GM10266 (cell line): Measurements from ENCODE around the gene DNAAF1.

Experiments used
- DNase-seq: peaks from one replicate; pipeline ENCODE4 v3.0.0; 2012; ENCODE audit errors: extremely low spot score
- CTCF ChIP-seq: IDR thresholded peaks from 2 replicates; pipeline ENCODE4 v1.5.1; 2012; ENCODE audit warnings: mild to moderate bottlenecking, low read depth; ENCODE audit not compliant: control insufficient read depth, insufficient read depth; ENCODE audit errors: missing control alignments

The DNAAF1 gene

DNA sequence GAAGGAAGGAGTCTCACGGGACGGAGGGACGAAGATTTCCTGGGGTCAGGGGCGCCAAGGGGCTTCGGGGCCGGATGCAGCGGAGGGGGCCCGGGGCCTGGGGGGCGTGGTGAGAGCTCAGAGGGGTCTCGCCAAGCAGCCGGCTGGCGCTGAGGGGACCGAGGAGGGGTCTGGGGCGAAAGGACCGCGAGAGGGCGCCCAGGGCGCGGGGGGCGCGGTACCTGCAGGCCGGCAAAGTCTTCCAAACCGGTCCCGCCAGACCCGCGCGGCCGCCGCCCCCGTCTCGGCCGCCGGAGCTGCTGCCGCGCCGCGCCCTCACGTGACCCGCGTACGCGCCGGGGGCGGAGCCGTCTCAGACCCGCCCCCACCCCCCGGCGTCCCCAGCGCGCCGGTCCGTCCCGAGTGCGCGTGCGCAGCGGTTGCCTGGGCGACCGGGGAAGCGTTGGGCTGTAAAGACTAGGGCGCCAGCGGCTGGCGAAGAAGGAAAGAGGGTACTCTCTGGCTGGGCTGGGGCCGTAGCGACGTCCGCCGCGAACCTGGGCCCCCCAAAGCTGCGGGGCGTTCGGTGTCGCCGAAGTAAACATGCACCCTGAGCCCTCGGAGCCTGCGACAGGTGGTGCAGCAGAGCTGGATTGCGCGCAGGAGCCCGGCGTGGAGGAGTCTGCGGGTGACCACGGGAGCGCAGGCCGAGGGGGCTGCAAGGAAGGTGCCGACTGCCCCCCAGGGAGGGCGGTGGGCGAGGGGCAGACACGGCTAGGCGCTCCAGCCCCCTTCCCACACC lies at the start of gene DNAAF1, which contains the start of gene HSDL1:
DNAAF1 (plus strand) TSS at position 450 of the 781 bp plus-strand sequence; CDS start at position 583, 133 bp downstream.
HSDL1 (minus strand) TSS at position 319 of the 781 bp plus-strand sequence. CDS start 13,856 bp downstream, outside the sequence.
- DNase-seq: peak; percentile 98
- TF ChIP-seq CTCF: peak; percentile 28

DNA sequence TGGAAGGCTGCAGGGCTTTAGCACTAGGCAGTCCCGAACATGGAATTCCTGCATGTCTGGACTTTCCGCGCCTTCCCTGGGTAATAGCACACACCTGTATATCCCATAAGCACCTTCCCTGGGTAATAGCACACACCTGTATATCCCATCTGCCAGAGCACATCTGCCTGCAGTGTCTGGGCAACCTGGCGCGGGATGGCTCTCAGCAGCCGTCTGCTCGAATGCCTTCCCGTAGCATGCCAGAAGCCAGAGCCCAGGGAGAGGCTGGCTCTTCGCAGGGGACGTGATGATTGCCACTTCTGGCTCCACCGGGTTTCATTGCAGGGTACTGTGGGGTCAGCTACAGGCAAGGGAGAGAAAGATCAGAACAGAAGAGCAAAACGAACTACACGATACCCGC lies 49.6 kb upstream of the DNAAF1 start:
- DNase-seq: no peak
- no peak for TF ChIP-seq CTCF

- DNase-seq: no peak
- no peak for TF ChIP-seq CTCF
Observed at GRCh38 chr16:84096447-84097005, 48.6 kb upstream of the DNAAF1 start.

DNA sequence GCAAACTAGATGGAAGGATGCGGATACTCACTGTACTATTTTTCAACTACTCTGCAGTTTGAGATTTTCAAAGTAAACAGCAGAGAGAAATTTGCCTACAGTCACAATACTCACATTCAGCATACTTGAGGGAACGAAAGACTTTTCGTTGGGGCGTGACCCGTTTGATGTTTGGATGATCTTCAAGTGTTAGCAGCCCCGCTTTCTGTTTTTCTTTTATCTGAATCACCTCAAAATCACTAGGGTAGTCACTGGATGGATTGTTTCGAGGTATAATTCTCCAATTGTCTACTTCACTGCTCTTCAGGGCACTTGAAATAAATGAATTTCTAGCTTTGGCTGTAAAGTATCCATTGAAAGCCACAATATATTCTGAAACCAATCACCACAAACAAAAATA lies 46.2 kb upstream of the DNAAF1 start:
- no peak for DNase-seq
- TF ChIP-seq CTCF: no peak

DNA sequence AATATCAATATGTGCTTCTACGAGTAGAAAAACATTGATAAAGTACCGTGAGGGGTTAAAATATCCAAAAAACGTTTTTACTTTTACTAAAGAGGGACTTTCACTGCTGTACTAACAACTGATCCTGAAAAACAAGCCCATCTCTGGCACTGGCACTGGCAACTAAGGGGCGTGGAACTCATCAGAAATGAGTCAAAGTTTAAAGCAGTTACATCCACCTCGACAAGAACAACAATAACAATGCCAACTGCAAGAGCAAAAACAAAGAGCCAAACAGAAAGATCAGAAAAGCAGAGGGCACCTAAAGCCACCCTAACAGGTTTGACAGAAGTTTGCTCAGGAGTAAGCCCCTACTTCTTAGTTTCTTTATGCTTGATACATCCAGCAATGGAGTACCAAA lies 41.4 kb upstream of the DNAAF1 start:
- DNase-seq: no peak
- no peak for TF ChIP-seq CTCF

DNA sequence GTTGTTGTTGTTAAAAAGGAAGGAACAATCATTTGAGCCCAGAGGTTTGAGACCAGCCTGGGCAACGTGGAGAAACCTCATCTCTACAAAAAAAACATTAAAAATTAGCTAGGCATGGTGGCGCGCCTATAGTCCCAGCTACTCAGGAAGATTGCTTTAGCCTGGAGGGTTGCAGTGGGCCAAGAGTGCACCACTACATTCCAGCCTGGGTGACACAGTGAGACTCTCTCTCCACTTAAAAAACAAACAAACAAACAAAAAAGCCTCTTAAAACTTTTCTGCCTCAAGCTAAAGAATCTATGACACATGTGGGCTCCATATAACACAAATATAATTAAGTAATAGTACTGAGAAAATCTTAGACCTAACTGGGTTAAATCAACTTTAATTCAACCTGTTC lies 40.9 kb upstream of the DNAAF1 start:
- TF ChIP-seq CTCF: no peak
- no peak for DNase-seq

DNA sequence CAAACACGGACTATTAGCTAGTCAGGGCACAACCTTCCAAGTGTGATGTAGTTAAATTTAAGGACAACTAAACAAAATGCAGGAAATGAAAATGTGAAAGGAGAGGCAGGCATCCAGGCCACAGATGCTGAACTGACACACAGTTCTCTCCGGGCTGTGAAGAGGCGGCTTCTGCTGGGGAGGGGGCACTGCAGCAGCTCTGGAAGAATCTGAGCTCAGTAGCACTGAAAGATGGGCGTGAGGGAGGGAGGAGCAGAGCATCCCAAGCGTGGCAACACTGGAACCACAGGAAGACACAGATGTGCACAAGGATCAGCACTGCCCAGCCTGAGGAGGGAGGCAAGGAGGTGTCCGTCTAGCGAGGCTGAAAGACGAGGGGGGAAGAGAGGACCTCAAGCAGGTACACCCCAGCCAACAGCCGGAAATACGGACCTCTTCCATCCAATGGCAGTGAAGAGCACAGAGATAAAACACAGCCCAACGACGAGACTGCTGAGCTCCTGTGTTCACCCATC lies 39.8 kb upstream of the DNAAF1 start:
- DNase-seq: no peak
- TF ChIP-seq CTCF: no peak
